SK-N-SH treated with all-trans-retinoic acid at 6 μM for 48 hours (cell line): Measurements from ENCODE around the gene CD2.

Experiments
- BACH2 ChIP-seq: fragments of 250-450 bp; sonication (Bioruptor Pico); IDR thresholded peaks from 2 replicates; pipeline ENCODE4 v1.9.0; 2021; ENCODE audit warnings: mild to moderate bottlenecking, borderline replicate concordance
- ESRRG ChIP-seq: fragments of 250-450 bp; sonication (Bioruptor Pico); IDR thresholded peaks from 2 replicates; pipeline ENCODE4 v1.6.1; 2021; ENCODE audit warnings: mild to moderate bottlenecking
- ISL1 ChIP-seq: fragments of 250-450 bp; sonication (Bioruptor Pico); IDR thresholded peaks from 2 replicates; pipeline ENCODE4 v2.1.2; 2022; ENCODE audit warnings: mild to moderate bottlenecking, moderate library complexity
- PPARA ChIP-seq: fragments of 250-450 bp; sonication (Bioruptor Pico); IDR thresholded peaks from 2 replicates; pipeline ENCODE4 v1.5.0; 2020; ENCODE audit warnings: mild to moderate bottlenecking, borderline replicate concordance
- RARB ChIP-seq: fragments of 250-450 bp; sonication (Bioruptor Pico); IDR thresholded peaks from 2 replicates; pipeline ENCODE4 v1.8.0; 2021; ENCODE audit warnings: mild to moderate bottlenecking, moderate library complexity
- ZC3H10 ChIP-seq: fragments of 250-450 bp; sonication (Bioruptor Pico); IDR thresholded peaks from 2 replicates; pipeline ENCODE4 v1.5.1; 2021; ENCODE audit warnings: mild to moderate bottlenecking, moderate library complexity
- ZFP3 ChIP-seq: fragments of 250-450 bp; sonication (Bioruptor Pico); IDR thresholded peaks from 2 replicates; pipeline ENCODE4 v1.5.0; 2020; ENCODE audit warnings: mild to moderate bottlenecking, moderate library complexity
- ZFP30 ChIP-seq: fragments of 450-650 bp; formaldehyde crosslinking; IDR thresholded peaks from 2 replicates; pipeline ENCODE4 v1.5.0; 2022; ENCODE audit warnings: mild to moderate bottlenecking, moderate library complexity
- ZNF70 ChIP-seq: fragments of 450-650 bp; formaldehyde crosslinking; IDR thresholded peaks from 2 replicates; pipeline ENCODE4 v1.5.0; 2020; ENCODE audit warnings: mild to moderate bottlenecking, moderate library complexity
- TF ChIP-seq, protein P1 (sequence below): fragments of 250-450 bp; sonication (Bioruptor Pico); IDR thresholded peaks from 2 replicates; pipeline ENCODE4 v1.8.0; 2020; ENCODE audit warnings: mild to moderate bottlenecking, moderate library complexity, borderline replicate concordance
- TF ChIP-seq, protein P2 (sequence below): fragments of 250-450 bp; sonication (Bioruptor Pico); IDR thresholded peaks from 2 replicates; pipeline ENCODE4 v1.5.1; 2020; ENCODE audit warnings: low read depth, mild to moderate bottlenecking, moderate library complexity

DNA sequence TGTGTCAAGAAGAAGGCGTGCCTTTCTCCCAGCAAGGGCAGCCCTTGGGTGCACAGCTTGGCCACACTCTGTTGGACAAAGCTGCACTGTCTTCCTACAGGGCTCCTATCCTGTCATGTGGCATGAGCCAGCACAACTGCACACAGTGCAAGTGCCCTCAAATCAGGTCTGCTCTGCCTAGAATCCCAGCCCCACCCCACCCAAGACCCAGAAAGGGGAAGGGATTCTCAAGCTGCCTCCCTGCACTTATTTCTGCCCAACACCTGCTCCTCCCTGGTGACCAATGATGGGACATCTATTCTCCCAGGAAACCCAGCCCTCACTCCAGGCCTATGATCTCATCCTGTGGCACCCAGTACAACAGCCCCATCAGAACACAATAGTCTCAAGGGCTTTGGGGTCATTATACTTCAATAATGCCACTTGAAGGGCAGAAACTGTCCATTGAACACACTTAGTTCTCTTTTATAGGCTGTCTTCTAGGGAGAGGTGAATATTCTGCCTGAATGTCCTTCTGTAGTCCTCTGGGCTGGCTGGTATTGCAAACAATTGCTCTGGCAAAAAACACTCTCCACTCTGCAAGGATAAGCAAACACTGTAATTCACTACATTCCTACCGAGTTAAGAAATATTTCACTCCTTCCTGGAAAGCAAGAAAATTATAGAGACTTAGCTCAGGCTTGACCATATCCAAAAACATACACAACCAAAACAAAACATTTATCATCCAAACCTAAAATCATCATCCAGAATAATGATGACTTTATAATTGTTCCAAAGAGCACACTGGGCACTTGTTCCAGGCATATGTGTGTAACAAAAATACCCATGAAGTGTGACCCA lies 43.6 kb upstream of the CD2 start:
- TF ChIP-seq, protein P1, sequence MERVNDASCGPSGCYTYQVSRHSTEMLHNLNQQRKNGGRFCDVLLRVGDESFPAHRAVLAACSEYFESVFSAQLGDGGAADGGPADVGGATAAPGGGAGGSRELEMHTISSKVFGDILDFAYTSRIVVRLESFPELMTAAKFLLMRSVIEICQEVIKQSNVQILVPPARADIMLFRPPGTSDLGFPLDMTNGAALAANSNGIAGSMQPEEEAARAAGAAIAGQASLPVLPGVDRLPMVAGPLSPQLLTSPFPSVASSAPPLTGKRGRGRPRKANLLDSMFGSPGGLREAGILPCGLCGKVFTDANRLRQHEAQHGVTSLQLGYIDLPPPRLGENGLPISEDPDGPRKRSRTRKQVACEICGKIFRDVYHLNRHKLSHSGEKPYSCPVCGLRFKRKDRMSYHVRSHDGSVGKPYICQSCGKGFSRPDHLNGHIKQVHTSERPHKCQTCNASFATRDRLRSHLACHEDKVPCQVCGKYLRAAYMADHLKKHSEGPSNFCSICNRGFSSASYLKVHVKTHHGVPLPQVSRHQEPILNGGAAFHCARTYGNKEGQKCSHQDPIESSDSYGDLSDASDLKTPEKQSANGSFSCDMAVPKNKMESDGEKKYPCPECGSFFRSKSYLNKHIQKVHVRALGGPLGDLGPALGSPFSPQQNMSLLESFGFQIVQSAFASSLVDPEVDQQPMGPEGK (CRISPR knock-in tag): no peak
- TF ChIP-seq ZC3H10 (CRISPR knock-in tag) (no peak), PPARA (CRISPR knock-in tag) (no peak), RARB (CRISPR knock-in tag) (no peak), ZNF70 (CRISPR knock-in tag) (no peak), ZFP3 (CRISPR knock-in tag) (no peak), ZFP30 (CRISPR knock-in tag) (no peak), BACH2 (no peak), ESRRG (CRISPR knock-in tag) (no peak), ISL1 (CRISPR knock-in tag) (no peak)
- TF ChIP-seq, protein P2, sequence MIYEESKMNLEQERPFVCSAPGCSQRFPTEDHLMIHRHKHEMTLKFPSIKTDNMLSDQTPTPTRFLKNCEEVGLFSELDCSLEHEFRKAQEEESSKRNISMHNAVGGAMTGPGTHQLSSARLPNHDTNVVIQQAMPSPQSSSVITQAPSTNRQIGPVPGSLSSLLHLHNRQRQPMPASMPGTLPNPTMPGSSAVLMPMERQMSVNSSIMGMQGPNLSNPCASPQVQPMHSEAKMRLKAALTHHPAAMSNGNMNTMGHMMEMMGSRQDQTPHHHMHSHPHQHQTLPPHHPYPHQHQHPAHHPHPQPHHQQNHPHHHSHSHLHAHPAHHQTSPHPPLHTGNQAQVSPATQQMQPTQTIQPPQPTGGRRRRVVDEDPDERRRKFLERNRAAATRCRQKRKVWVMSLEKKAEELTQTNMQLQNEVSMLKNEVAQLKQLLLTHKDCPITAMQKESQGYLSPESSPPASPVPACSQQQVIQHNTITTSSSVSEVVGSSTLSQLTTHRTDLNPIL (CRISPR knock-in tag): no peak
